Endothelial cell of umbilical vein (primary cell): ENCODE data around the gene TRMT2B. TPM values are rescaled to one million over a fixed set of nuclear protein-coding genes. Genes with fewer than 3 reads are reported as not detected.
"Not testable (repeated sequence)": the region's sequence is repeated elsewhere in the genome, so short reads cannot be mapped to it uniquely, and the experiment has no call there.

Experiments
- BruUV-seq: library from RNA; stranded (reverse); fragments of 400-500 nt; replicated peaks from 2 replicates; lab custom pipeline; 2021; lab: Mats Ljungman, UMichigan
- CTCF ChIA-PET: fragments of 300-600, 350-600 bp; sonication (Branson Sonifier 250); formaldehyde crosslinking; loops from one replicate; lab custom pipeline; 2021; ENCODE audit warnings: antibody characterized with exemption, inconsistent platforms; lab: Charles Lee
- POLR2A ChIA-PET: fragments of 300-600, 350-600 bp; sonication (Branson Sonifier 250); formaldehyde crosslinking; loops from one replicate; lab custom pipeline; 2021; ENCODE audit warnings: antibody characterized with exemption, inconsistent platforms; lab: Charles Lee
- DNase-seq: peaks from one replicate; pipeline ENCODE4 v3.0.0-alpha.2; 2011; ENCODE audit warnings: low read depth, low spot score
- FAIRE-seq: peaks from 2 replicates; lab custom pipeline; 2011; peaks lifted over from hg19 to GRCh38; lab: Jason Lieb, UNC
- H2AFZ ChIP-seq: 2 replicates; pipeline ENCODE4 v1.6.0; 2012; ENCODE audit warnings: low read depth, low read length, control low read depth, inconsistent platforms
- H3K27ac ChIP-seq: 2 replicates; pipeline ENCODE4 v1.5.1; 2011; ENCODE audit warnings: low read depth, mild to moderate bottlenecking, control low read depth, low read length, moderate library complexity; ENCODE audit not compliant: insufficient read depth
- H3K27me3 ChIP-seq, 2 experiments: 2 replicates each; pipeline versions ENCODE4 v1.6.0 to v1.6.1; 2011; ENCODE audit warnings: low read length in 2 of 2, mixed read lengths in 1 of 2; ENCODE audit not compliant: control insufficient read depth in 2 of 2, insufficient read depth in 2 of 2
- H3K36me3 ChIP-seq, 2 experiments: 2 replicates in 1 of 2; 3 replicates in 1 of 2; pipeline ENCODE4 v1.5.1; 2011; ENCODE audit warnings: low read length in 2 of 2, mild to moderate bottlenecking in 1 of 2, moderate library complexity in 1 of 2; ENCODE audit not compliant: control insufficient read depth in 2 of 2, insufficient read depth in 2 of 2; ENCODE audit errors: extremely low read depth in 1 of 2
- H3K4me1 ChIP-seq: 3 replicates; pipeline ENCODE4 v1.5.1; 2011; ENCODE audit warnings: mild to moderate bottlenecking, low read length; ENCODE audit not compliant: control insufficient read depth, insufficient read depth; ENCODE audit errors: extremely low read depth
- H3K4me2 ChIP-seq: 2 replicates; pipeline ENCODE4 v1.6.1; 2011; ENCODE audit warnings: low read length, control low read depth, mixed read lengths; ENCODE audit not compliant: insufficient read depth
- H3K4me3 ChIP-seq, 3 experiments: fragments of 200-600 bp in 1 of 3; sonication (generic), shearing (Covaris generic) in 1 of 3; replicated peaks in 1 of 3; 2 replicates each; pipeline ENCODE4 v1.5.1; 2011 to 2016; ENCODE audit warnings: control low read depth in 3 of 3, low read length in 3 of 3, mild to moderate bottlenecking in 2 of 3, inconsistent platforms in 1 of 3, low read depth in 1 of 3, moderate library complexity in 1 of 3; ENCODE audit not compliant: insufficient read depth in 1 of 3
- H3K79me2 ChIP-seq: 2 replicates; pipeline ENCODE4 v1.6.0; 2012; ENCODE audit warnings: low read length, inconsistent platforms; ENCODE audit not compliant: control insufficient read depth, insufficient read depth
- H3K9ac ChIP-seq: replicated peaks from 2 replicates; pipeline ENCODE3; 2011; ENCODE audit warnings: low read length, control low read depth; ENCODE audit not compliant: insufficient read depth; ENCODE audit errors: extremely low read depth
- H3K9me1 ChIP-seq: replicated peaks from 3 replicates; pipeline ENCODE4 v1.6.0; 2011; ENCODE audit warnings: mild to moderate bottlenecking, low read length; ENCODE audit not compliant: control insufficient read depth, insufficient read depth; ENCODE audit errors: extremely low read depth
- H3K9me3 ChIP-seq: replicated peaks from 2 replicates; pipeline ENCODE4 v1.5.1; 2012; ENCODE audit warnings: low read length, inconsistent platforms; ENCODE audit not compliant: control insufficient read depth, insufficient read depth
- H4K20me1 ChIP-seq: replicated peaks from 2 replicates; pipeline ENCODE3; 2011; ENCODE audit warnings: mild to moderate bottlenecking, low read length; ENCODE audit not compliant: control insufficient read depth, insufficient read depth; ENCODE audit errors: extremely low read depth
- EZH2 ChIP-seq: IDR thresholded peaks from 2 replicates; pipeline ENCODE4 v1.6.1; 2012; ENCODE audit warnings: borderline replicate concordance, low read depth, mild to moderate bottlenecking, moderate library complexity, low read length, inconsistent platforms; ENCODE audit not compliant: severe bottlenecking
- FOS ChIP-seq: IDR thresholded peaks from 2 replicates; pipeline ENCODE4 v1.6.1; 2011; ENCODE audit warnings: mild to moderate bottlenecking, low read length, moderate library complexity, borderline replicate concordance; ENCODE audit not compliant: insufficient read depth
- GATA2 ChIP-seq: IDR thresholded peaks from 2 replicates; pipeline ENCODE4 v1.7.0; 2011; ENCODE audit warnings: low read depth, mild to moderate bottlenecking, moderate library complexity, mixed read lengths, low read length; ENCODE audit not compliant: insufficient read length, insufficient read depth
- JUN ChIP-seq: IDR thresholded peaks from 2 replicates; pipeline ENCODE4 v1.6.1; 2011; ENCODE audit warnings: borderline replicate concordance, low read depth; ENCODE audit not compliant: insufficient read length, insufficient read depth
- MYC ChIP-seq: IDR thresholded peaks from one replicate; pipeline ENCODE4 v1.6.1; 2011; ENCODE audit warnings: mild to moderate bottlenecking, low read depth, low read length
- POLR2A ChIP-seq: IDR thresholded peaks from 2 replicates; pipeline ENCODE4 v1.6.1; 2012; ENCODE audit warnings: low read depth, mild to moderate bottlenecking, control low read depth, low read length
- POLR2AphosphoS5 ChIP-seq: IDR thresholded peaks from 2 replicates; pipeline ENCODE4 v1.6.1; 2012; ENCODE audit warnings: low read depth, mild to moderate bottlenecking, control low read depth, low read length, moderate library complexity; ENCODE audit not compliant: insufficient read depth
- dilution Hi-C: fragments of 300-500 bp; cut with MboI; formaldehyde crosslinking; loops from one replicate; pipeline ENCODE4 v1.15.0; 2019; ENCODE audit warnings: low sequenced_read_pairs; ENCODE audit not compliant: extremely low pct_ligation_motif_present
- intact Hi-C: fragments of 100-400 bp; cut with micrococcal nuclease; formaldehyde crosslinking; loops from one replicate; pipeline ENCODE4 v1.10.0; 2022
- polyA plus RNA-seq, 4 experiments: library from polyadenylated mRNA; depleted of rRNA in 3 of 4; stranded (reverse) in 3 of 4; unstranded in 1 of 4; fragments of >200 nt; gene quantifications; 2 replicates each; pipeline versions ENCODE4 v1.2.1 to v1.2.3, GENCODE V29; 2011 to 2012; ENCODE audit warnings: missing spikeins in 1 of 4
- total RNA-seq: library from RNA; stranded (reverse); gene quantifications from 2 replicates; pipeline ENCODE4 v1.2.3, GENCODE V29; 2021
- TF ChIP-seq, protein P1 (sequence below), 2 donors: IDR thresholded peaks; 1 replicate in 1 of 2; 2 replicates in 1 of 2; pipeline ENCODE4 v1.5.1; 2011; ENCODE audit warnings: low read length in 2 of 2, mild to moderate bottlenecking in 2 of 2, moderate library complexity in 2 of 2, control low read depth in 1 of 2, inconsistent platforms in 1 of 2, low read depth in 1 of 2; ENCODE audit not compliant: insufficient read depth in 1 of 2; ENCODE audit errors: extremely low read depth in 1 of 2
- TF ChIP-seq, protein P2 (sequence below): IDR thresholded peaks from 2 replicates; pipeline ENCODE4 v1.6.1; 2011; ENCODE audit not compliant: insufficient read depth, insufficient read length

Gene TRMT2B
- total and polyA plus RNA-seq, 2 donors (not counting 3 experiments of a cell fraction or from before 2014, with no cell fraction given): 18.3 to 21.3 TPM

DNA sequence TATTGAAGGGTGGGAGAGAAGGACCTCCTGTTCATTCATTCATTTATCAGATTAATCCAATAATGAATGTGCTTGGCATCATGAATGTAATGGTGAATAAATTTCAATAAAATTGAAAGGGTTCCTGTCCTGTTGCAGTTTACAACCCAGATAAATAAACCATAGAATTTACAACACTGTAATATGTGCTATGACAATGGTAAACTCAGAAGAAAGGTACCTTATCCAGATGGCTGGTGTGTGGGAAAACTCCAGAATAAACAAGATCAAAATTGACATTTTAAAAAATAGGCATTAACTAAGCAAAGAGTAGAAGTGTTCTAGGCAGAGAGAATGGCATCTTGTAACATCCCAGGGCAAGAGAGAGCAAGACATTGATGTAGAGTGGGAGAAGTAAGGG is 67.1 kb downstream of the TRMT2B start:
- POLR2A ChIA-PET: no interaction called here
- Histone ChIP-seq H3K9ac (no peak overlapping the region), H2AFZ (no peak overlapping the region), H3K27ac (no peak overlapping the region), H3K9me3 (no peaks in the 10 kb centered on the region), H3K4me2 (no peak overlapping the region), H4K20me1 (no peaks in the 10 kb centered on the region), H3K9me1 (no peaks in the 10 kb centered on the region), H3K4me1 (peaks cover 12% of the 10 kb centered on the region), H3K4me3 (no peak overlapping the region), H3K79me2 (no peaks in the 10 kb centered on the region), H3K36me3 (no peaks in the 10 kb centered on the region), H3K27me3 (no peaks in the 10 kb centered on the region)
- DNase-seq (no peak), FAIRE-seq (no peak)
- no TSS peak for BruUV-seq
- CTCF ChIA-PET: no interaction called here
- intact Hi-C loops: no loop called here
- dilution Hi-C loops: no loop called here
- TF ChIP-seq POLR2AphosphoS5 (no peak), JUN (no peak), MYC (no peak), POLR2A (no peak), FOS (no peak), EZH2 (no peak), GATA2 (no peak)
- TF ChIP-seq, protein P1, sequence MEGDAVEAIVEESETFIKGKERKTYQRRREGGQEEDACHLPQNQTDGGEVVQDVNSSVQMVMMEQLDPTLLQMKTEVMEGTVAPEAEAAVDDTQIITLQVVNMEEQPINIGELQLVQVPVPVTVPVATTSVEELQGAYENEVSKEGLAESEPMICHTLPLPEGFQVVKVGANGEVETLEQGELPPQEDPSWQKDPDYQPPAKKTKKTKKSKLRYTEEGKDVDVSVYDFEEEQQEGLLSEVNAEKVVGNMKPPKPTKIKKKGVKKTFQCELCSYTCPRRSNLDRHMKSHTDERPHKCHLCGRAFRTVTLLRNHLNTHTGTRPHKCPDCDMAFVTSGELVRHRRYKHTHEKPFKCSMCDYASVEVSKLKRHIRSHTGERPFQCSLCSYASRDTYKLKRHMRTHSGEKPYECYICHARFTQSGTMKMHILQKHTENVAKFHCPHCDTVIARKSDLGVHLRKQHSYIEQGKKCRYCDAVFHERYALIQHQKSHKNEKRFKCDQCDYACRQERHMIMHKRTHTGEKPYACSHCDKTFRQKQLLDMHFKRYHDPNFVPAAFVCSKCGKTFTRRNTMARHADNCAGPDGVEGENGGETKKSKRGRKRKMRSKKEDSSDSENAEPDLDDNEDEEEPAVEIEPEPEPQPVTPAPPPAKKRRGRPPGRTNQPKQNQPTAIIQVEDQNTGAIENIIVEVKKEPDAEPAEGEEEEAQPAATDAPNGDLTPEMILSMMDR (IDR thresholded peaks at IDR 0.05; ENCODE audit: extremely low read depth in 1 of 2, insufficient read depth in 1 of 2, low read depth in 1 of 2, low read length in 2 of 2): no peak
- TF ChIP-seq, protein P2, sequence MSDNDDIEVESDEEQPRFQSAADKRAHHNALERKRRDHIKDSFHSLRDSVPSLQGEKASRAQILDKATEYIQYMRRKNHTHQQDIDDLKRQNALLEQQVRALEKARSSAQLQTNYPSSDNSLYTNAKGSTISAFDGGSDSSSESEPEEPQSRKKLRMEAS: no peak

DNA sequence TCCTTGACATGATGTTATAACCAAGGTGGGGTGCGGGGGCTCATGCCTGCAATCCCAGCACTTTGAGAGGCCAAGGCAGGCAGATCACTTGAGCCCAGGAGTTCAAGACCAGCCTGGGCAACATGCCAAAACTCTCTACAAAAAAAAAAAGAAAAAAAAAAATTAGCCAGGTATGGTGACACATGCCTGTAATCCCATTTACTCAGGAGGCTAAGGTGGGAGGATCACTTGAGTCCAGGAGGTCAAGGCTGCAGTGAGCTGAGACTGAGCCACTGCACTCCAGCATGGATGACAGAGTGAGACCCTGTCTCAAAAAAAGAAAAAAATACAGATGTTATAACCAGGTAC is 70.4 kb downstream of the TRMT2B start:
- dilution Hi-C loops, H2AFZ ChIP-seq, H3K9me1 ChIP-seq, H3K9ac ChIP-seq, H4K20me1 ChIP-seq, CTCF ChIA-PET, H3K9me3 ChIP-seq, H3K4me2 ChIP-seq, intact Hi-C loops, H3K27me3 ChIP-seq, H3K36me3 ChIP-seq, H3K79me2 ChIP-seq, POLR2A ChIA-PET, DNase-seq, H3K4me3 ChIP-seq, BruUV-seq: not testable (repeated sequence)
- Histone ChIP-seq H3K4me1 (peaks cover 12% of the 10 kb centered on the region), H3K27ac (peak overlapping the region; percentile 19)
- FAIRE-seq: peak; percentile 33
